Glutamatergic neuron (in vitro differentiated cells): ENCODE measurements around the gene OR8J3. TPM values are rescaled to one million over a fixed set of nuclear protein-coding genes. Genes with fewer than 3 reads are reported as not detected.

Experiments used
- DNase-seq: peaks from one replicate; pipeline ENCODE4 v3.0.0; 2022
- H3K27ac Mint-ChIP-seq: one replicate; pipeline ENCODE4 v1.8.0; 2020; ENCODE audit warnings: mild to moderate bottlenecking, mixed read lengths, inconsistent platforms; ENCODE audit not compliant: unreplicated experiment
- H3K27me3 Mint-ChIP-seq: one replicate; pipeline ENCODE4 v1.8.0; 2020; ENCODE audit warnings: mild to moderate bottlenecking, moderate library complexity, mixed read lengths, inconsistent platforms; ENCODE audit not compliant: unreplicated experiment
- H3K36me3 Mint-ChIP-seq: one replicate; pipeline ENCODE4 v1.8.0; 2020; ENCODE audit warnings: mild to moderate bottlenecking, mixed read lengths, inconsistent platforms; ENCODE audit not compliant: unreplicated experiment
- H3K4me1 Mint-ChIP-seq: one replicate; pipeline ENCODE4 v1.8.0; 2020; ENCODE audit warnings: mild to moderate bottlenecking, low read depth, mixed read lengths, inconsistent platforms; ENCODE audit not compliant: unreplicated experiment
- H3K4me3 Mint-ChIP-seq: one replicate; pipeline ENCODE4 v1.8.0; 2020; ENCODE audit warnings: mild to moderate bottlenecking, mixed read lengths, inconsistent platforms; ENCODE audit not compliant: unreplicated experiment
- H3K9me3 Mint-ChIP-seq: one replicate; pipeline ENCODE4 v1.8.0; 2020; ENCODE audit warnings: mild to moderate bottlenecking, moderate library complexity, mixed read lengths, inconsistent platforms; ENCODE audit not compliant: unreplicated experiment
- long read RNA-seq: library from polyadenylated mRNA; unstranded; transcript quantifications from one replicate; pipeline ENCODE4 v2.0.0, GENCODE V29; 2020; ENCODE audit not compliant: unreplicated experiment
- total RNA-seq: library from RNA; stranded (reverse); fragmentation: NEBNext Ultra II Directional; extraction: Animal tissue kit (Norgen Biotek cat#: 25700); gene quantifications from one replicate; pipeline ENCODE4 v1.2.1, GENCODE V29; 2021; ENCODE audit not compliant: unreplicated experiment
- TF ChIP-seq, protein P1 (sequence below): fragments of 200-600 bp; sonication (generic); IDR thresholded peaks from one replicate; pipeline ENCODE4 v1.5.0; 2021; ENCODE audit not compliant: partially characterized antibody, unreplicated experiment

OR8J3 gene, protein sequence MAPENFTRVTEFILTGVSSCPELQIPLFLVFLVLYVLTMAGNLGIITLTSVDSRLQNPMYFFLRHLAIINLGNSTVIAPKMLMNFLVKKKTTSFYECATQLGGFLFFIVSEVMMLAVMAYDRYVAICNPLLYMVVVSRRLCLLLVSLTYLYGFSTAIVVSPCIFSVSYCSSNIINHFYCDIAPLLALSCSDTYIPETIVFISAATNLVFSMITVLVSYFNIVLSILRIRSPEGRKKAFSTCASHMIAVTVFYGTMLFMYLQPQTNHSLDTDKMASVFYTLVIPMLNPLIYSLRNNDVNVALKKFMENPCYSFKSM
- not detected for total RNA-seq
- long read RNA-seq, result 0 reads

GRCh38 chr11:56140151-56140661 lies at the start of gene OR8J3:
Gene OR8J3, minus strand, starts transcription at chr11:56140201. Its CDS starts 2,483 bp downstream, at chr11:56137718.
- H3K36me3 Mint-ChIP-seq, result no peaks in the 10 kb centered on the region
- no peak for DNase-seq

GRCh38 chr11:56188602-56189001 lies 48.6 kb upstream of the OR8J3 start:
- Mint-ChIP-seq H3K4me3 (no peak overlapping the region), H3K27ac (no peak overlapping the region), H3K27me3 (peaks cover 2% of the 10 kb centered on the region), H3K4me1 (no peaks in the 10 kb centered on the region), H3K36me3 (no peaks in the 10 kb centered on the region), H3K9me3 (no peaks in the 10 kb centered on the region)
- TF ChIP-seq, protein P1, sequence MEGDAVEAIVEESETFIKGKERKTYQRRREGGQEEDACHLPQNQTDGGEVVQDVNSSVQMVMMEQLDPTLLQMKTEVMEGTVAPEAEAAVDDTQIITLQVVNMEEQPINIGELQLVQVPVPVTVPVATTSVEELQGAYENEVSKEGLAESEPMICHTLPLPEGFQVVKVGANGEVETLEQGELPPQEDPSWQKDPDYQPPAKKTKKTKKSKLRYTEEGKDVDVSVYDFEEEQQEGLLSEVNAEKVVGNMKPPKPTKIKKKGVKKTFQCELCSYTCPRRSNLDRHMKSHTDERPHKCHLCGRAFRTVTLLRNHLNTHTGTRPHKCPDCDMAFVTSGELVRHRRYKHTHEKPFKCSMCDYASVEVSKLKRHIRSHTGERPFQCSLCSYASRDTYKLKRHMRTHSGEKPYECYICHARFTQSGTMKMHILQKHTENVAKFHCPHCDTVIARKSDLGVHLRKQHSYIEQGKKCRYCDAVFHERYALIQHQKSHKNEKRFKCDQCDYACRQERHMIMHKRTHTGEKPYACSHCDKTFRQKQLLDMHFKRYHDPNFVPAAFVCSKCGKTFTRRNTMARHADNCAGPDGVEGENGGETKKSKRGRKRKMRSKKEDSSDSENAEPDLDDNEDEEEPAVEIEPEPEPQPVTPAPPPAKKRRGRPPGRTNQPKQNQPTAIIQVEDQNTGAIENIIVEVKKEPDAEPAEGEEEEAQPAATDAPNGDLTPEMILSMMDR, result no peak
- no peak for DNase-seq

More at GRCh38 chr11:56140151-56140661, at the start of gene OR8J3:
- no peaks in the 10 kb centered on the region for H3K27me3 Mint-ChIP-seq
- no peak within 1 kb of the TSS for H3K4me3 Mint-ChIP-seq
- no peaks in the 10 kb centered on the region for H3K4me1 Mint-ChIP-seq
- no peak within 1 kb of the TSS for H3K27ac Mint-ChIP-seq
- no peaks in the 10 kb centered on the region for H3K9me3 Mint-ChIP-seq
- TF ChIP-seq, protein P1, result no peak

GRCh38 chr11:56183459-56183858 lies 43.5 kb upstream of the OR8J3 start:
- Mint-ChIP-seq H3K4me1 (no peaks in the 10 kb centered on the region), H3K36me3 (no peaks in the 10 kb centered on the region), H3K27ac (no peak overlapping the region), H3K4me3 (no peak overlapping the region), H3K27me3 (peaks cover 2% of the 10 kb centered on the region), H3K9me3 (no peaks in the 10 kb centered on the region)
- DNase-seq, result no peak
- TF ChIP-seq, protein P1, result no peak

DNA sequence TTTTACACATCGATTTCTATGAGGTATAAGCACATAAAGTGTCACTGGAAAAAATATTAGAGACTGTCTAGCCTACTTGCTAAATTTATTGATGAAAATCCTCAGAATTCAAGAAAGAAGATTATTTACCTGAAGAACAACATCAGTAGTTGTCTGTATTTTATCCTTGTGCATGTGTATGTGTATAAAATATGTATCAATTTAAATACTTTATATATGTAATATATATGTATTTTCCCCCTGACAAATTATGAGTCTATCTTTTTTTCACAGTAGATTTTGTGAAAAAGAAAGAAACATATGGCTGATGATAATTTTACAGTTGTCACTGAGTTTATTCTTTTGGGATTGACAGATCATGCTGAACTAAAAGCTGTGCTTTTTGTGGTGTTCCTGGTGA lies 36.3 kb upstream of the OR8J3 start, which contains the start of gene OR5J2:
TSS of gene OR5J2 (plus strand) at position 301 of the 400 bp plus-strand sequence. CDS start at position 301, 0 bp downstream.
- H3K4me3 Mint-ChIP-seq, result no peak within 1 kb of the TSS
- no peak for DNase-seq
- H3K36me3 Mint-ChIP-seq, result no peaks in the 10 kb centered on the region
- TF ChIP-seq, protein P1, result no peak
- no peaks in the 10 kb centered on the region for H3K9me3 Mint-ChIP-seq
- no peaks in the 10 kb centered on the region for H3K4me1 Mint-ChIP-seq
- no peaks in the 10 kb centered on the region for H3K27me3 Mint-ChIP-seq
- H3K27ac Mint-ChIP-seq, result no peak within 1 kb of the TSS

DNA sequence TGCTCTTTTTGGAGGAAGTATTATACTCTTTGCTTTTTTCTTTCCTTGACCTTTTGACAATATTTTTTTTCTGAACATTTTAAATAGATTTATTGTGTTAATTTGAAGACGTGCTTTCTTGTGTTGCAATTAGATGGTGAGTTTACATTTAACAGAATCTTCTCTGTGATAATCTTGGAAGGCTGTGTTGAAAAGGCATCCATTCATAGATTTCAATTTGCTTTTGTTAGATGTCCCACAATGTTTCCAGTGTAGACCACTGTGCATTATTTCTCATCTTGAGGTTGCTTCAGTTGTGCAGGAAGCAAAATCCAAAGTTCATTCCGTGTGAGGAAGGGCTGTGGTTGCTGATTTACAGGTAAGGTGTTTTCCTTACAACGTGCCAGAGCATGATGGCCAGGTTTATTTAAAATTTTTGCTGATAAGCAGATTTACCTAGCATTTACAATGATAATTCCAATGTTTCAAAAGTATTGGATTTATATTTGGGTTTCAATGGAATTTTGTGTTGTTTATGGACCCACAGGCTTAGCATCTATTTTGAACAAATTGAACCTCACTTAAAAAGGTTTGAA lies 32.3 kb upstream of the OR8J3 start:
- TF ChIP-seq, protein P1, result no peak
- Mint-ChIP-seq H3K27ac (no peak overlapping the region), H3K4me1 (no peaks in the 10 kb centered on the region), H3K36me3 (no peaks in the 10 kb centered on the region), H3K4me3 (no peak overlapping the region), H3K9me3 (no peaks in the 10 kb centered on the region), H3K27me3 (no peaks in the 10 kb centered on the region)
- no peak for DNase-seq
